GM13977 (cell line): ENCODE measurements around the gene RBM33.
"Not testable (repeated sequence)": the region's sequence is repeated elsewhere in the genome, so short reads cannot be mapped to it uniquely, and the experiment has no call there.

ENCODE experiments used
- DNase-seq: peaks from one replicate; pipeline ENCODE4 v3.0.0; 2012; ENCODE audit warnings: low spot score
- CTCF ChIP-seq: IDR thresholded peaks from 2 replicates; pipeline ENCODE4 v1.5.1; 2012; ENCODE audit warnings: mild to moderate bottlenecking, control low read depth; ENCODE audit not compliant: insufficient read depth; ENCODE audit errors: extremely low read depth, missing control alignments
- in situ Hi-C: fragments of 300-500 bp; cut with MboI; formaldehyde crosslinking; loops from one replicate; pipeline ENCODE4 v1.12.0; 2022; ENCODE audit warnings: low sequenced_read_pairs, low pct_unique_long_range_greater_than_20kb, mixed read lengths, inconsistent platforms; ENCODE audit not compliant: unreplicated experiment

The RBM33 gene

GRCh38 chr7:155612658-155613057, 31.8 kb upstream of the RBM33 start:
- TF ChIP-seq CTCF = no peak
- in situ Hi-C loops = no loop called here
- DNase-seq = no peak

GRCh38 chr7:155615085-155615484, 29.4 kb upstream of the RBM33 start:
- DNase-seq, in situ Hi-C loops: not testable (repeated sequence)

- DNase-seq = no peak
- no peak for TF ChIP-seq CTCF
- in situ Hi-C loops = no loop called here
Observed at GRCh38 chr7:155618708-155619633, 25.5 kb upstream of the RBM33 start.

GRCh38 chr7:155619634-155620271, 24.7 kb upstream of the RBM33 start:
- in situ Hi-C loops = no loop called here
- DNase-seq = no peak

GRCh38 chr7:155620497-155620896, 24.0 kb upstream of the RBM33 start:
- no peak for TF ChIP-seq CTCF
- no peak for DNase-seq
- in situ Hi-C loops = no loop called here

More at GRCh38 chr7:155619634-155620271, 24.7 kb upstream of the RBM33 start:
- TF ChIP-seq CTCF = no peak

- no peak for DNase-seq
Observed at GRCh38 chr7:155621418-155621980, 23.0 kb upstream of the RBM33 start.

More at GRCh38 chr7:155621418-155621980, 23.0 kb upstream of the RBM33 start:
- in situ Hi-C loops = no loop called here
- no peak for TF ChIP-seq CTCF
